Smooth muscle cell of the brain vasculature (primary cell): ENCODE data around the gene ARHGEF39.
"Not testable (repeated sequence)": the region's sequence is repeated elsewhere in the genome, so short reads cannot be mapped to it uniquely, and the experiment has no call there.

Source experiments
- DNase-seq: peaks from one replicate; pipeline ENCODE4 v3.0.0-alpha.2; 2012; ENCODE audit warnings: low read depth, low spot score

The ARHGEF39 gene

DNA sequence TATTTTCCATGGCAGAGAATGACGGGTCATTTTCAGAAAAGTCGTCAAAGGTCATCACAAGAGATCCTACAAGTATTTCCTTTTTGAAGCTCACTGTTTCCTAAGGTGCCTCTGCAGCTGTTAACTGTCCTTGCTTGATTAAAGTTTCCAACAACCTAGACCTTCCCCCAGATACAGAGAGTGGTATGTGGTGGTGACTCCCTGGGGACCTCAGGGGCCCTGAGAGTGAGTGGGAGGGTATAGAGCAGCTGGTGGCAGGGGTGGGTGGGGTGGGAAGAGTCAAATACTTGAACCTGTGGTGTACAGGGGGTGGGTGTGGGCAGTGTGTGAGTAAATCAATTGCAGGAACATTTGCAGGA, 45.2 kb downstream of the ARHGEF39 start:
- no peak for DNase-seq

GRCh38 chr9:35618854-35619799, 45.9 kb downstream of the ARHGEF39 start:
- DNase-seq = no peak

DNA sequence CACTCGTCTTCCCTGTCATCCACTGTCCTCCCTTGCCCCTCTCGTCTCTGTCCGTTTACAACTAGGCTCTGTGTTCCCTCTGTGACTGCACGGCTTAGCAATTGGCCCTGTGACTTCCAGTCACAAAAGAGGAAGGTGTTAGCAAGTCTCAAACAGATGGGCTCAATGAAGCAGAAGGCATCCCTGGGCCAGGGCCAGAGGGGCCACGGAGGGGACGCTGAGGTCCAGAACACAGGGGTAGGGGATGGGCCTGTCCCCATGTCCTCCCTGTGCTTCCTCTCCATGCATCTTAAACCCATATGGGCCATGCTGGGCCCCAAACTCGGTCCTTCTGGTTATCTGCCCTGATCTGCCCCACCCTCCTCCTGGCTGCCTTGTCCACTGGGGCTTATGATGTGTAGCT, 46.7 kb downstream of the ARHGEF39 start, which contains the start of gene CD72:
CD72 (minus strand) TSS at position 89 of the 403 bp plus-strand sequence. CDS start 110 bp downstream, outside the sequence.
- no peak for DNase-seq

DNA sequence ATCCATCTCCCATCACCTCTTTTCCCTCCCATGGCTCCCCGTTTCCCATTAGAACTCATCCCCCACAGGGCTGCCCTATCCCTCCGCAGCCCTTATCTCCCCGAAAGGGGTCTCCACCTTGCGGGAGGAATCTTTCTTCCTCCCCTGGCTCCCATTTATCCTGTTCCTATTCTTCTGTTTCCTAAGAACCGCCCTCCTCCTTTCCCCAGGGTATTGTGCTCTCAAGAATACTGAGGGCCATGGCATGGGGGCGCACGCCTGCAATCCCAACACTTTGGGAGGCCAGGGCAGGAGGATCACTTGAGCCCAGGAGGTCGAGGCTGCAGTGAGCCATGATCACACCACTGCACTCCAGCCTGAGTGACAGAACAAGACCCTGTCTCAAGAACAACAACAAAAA, 47.4 kb downstream of the ARHGEF39 start:
- no peak for DNase-seq

DNA sequence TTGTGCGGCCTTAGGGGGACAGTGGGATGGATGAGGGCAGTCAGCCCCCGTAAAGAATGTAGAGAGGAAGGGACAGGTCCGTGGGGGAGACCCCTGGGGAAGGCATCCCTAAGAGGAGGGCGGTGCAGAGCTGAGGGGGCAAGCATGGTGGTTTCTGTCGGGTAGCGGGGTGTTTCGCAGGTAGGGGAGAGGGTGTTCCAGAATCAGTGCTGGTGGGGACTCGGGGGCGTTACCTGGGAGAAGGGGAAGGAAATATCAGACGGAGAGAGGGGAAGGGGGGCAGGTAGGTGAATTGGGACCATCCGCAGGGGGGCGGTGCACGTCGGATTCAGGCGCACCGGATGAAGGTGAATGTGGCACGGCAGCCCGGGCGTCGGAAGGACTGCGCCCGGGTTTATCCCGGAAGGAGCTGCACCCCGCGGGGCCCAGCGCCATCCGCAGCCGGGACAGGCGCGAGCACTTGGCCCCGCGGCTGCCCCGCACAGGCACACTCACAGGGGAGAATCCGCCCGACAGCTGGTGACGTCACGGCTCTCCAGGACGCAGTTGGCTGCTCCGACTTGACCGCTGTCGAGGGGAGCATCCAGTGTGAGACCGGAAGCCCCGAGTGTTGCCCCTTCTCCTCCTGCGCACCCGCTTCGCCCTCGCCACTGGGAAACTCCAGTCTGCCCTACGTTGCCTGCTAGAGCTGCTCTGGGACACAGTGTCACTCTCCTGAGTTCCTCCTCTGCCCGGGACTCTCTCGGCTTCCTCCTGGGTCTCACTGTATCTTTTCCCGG, 48.1 kb downstream of the ARHGEF39 start:
- no peak for DNase-seq

DNA sequence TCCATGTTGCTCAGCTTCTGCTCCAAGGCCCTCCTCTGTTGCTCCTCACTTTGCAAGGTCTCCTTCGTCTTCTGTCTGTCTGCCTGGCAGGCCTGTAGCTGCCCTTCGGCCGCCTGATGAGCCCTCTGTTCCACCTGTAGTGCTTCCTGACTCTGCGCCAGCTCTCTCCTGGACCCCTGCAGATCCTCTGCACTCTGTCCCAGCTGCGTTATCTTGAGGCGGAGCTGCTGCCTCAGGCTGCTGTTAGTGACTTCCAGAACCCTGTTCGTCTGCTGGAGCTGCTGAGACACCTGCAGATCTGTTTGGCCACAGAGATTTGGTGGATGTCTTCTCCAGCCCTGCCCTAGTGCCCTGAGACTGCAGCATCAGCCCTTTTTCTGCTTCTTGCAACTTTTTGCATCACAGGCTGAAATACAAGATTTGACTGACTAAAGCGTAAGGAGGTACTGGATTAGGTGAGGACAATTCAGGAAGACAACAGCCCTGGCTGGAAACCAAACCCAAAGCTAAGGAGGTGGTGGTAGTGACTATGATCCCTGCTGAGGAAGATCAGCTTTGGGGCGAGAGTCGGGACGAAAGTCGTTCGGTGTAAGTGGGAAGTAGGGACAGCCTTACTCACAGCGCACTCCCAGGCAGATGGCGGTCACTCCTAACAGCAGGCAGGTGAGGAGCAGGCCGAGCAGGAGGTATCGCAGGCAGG, 48.9 kb downstream of the ARHGEF39 start:
- DNase-seq = no peak

DNA sequence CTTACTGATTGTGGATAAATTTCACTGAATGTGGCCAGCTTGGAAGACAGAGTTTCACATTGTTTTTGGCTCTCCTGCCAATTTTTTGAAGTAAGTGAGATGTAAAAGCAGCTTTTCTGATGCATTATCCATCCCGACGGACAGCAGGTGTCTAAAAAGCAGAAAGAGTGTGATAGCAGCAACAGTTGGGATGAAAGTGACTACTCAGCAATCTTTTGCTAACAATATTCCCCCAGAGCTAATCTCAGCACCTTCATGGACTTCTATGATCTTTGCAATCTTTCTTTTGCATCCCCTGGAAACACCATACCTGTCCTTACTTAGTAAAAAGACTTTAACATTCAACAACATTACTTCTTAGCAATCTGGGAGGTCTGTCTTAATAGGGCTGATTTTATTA, 52.2 kb downstream of the ARHGEF39 start:
- no peak for DNase-seq

DNA sequence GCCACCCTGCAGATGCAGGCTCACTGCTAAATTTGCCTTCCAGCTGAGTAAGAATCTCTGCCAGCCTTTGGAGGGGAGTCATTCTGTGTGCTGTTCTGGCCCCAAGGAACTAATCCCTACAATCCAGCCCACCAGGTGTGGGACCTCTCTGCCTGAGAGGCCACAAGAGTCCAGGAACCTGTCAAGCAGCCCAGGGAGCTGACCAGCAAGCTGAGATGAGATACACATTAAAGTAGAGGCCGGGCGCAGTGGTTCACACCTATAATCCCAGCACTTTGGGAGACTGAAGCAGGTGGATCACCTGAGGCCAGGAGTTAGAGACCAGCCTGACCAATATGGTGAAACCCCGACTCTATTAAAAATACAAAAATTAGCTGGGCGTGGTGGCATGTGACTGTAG, 52.9 kb downstream of the ARHGEF39 start:
- DNase-seq = not testable (repeated sequence)

DNA sequence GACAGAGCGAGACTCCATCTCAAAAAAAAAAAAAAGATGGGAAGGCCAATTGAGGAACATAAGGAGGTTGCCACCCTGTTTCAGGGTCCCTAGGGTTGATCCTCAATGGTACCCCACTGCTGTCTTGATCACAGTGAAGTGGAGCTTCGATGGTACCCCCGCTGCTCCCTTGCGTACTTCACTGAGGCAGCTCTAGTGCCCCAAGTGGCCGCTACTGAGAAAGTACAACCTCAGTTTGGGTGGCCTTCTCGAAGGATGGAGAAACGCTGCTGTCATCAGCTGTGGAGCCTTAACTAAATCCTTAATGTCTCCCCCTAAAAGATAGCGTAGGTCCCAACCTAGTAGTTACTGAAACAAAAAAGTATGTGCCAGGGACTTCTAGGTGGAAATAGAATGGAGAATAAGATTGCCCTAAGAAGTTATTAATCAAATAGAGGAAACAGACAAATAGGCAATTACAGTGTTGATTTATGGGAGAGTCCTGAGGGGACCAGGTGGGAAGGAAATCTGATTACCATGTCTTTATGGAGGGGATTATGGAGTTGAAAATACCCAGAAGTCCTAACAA, 53.7 kb downstream of the ARHGEF39 start:
- peak; percentile 18 for DNase-seq

DNA sequence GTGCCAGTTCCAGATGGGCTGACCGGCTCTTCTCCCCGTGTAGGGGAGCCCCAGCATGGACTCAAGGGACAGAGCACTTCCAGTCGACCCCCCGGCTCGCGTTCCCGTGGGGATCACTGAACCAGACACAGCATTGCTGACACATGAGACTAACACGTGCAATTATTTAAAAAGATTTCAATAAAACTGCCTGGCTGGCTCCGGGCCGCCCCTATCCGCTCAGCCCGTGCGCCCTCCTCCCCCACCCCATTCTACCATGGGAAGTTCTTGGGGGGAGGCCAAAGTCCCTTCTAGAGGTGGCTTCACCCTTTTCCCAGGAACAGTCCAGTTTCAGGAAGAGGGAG, 55.2 kb downstream of the ARHGEF39 start:
- no peak for DNase-seq
